ENCODE results near the gene HOXB7.

Gene HOXB7

GRCh38 chr17:48611681-48612455, 1.1 kb upstream of the HOXB7 start:
- H3K27ac ChIP-seq = no peak overlapping the region
- peak overlapping the region; percentile 91 for H3K4me3 ChIP-seq (ENCODE audit: low read depth, low read length)
- no peak for TF ChIP-seq CTCF (IDR thresholded peaks at IDR 0.05; ENCODE audit: low read depth, low read length)
- no peaks in the 10 kb centered on the region for H3K9me3 ChIP-seq (ENCODE audit: severe bottlenecking)
- peak; percentile 71 for DNase-seq
- no peaks in the 10 kb centered on the region for H3K36me3 ChIP-seq
- peaks cover 73% of the 10 kb centered on the region for H3K27me3 ChIP-seq (ENCODE audit: insufficient read depth, low read depth, severe bottlenecking)

- Histone ChIP-seq H3K4me3 (ENCODE audit: low read depth, low read length) (peak overlapping the region; percentile 91), H3K27ac (peak overlapping the region; percentile 59), H3K9me3 (ENCODE audit: severe bottlenecking) (no peaks in the 10 kb centered on the region), H3K27me3 (ENCODE audit: insufficient read depth, low read depth, severe bottlenecking) (peaks cover 73% of the 10 kb centered on the region), H3K36me3 (no peaks in the 10 kb centered on the region)
- no peak for TF ChIP-seq CTCF (IDR thresholded peaks at IDR 0.05; ENCODE audit: low read depth, low read length)
- no peak for DNase-seq
These were observed 396 bp upstream of the HOXB7 start for GRCh38 chr17:48611213-48611612.

DNA sequence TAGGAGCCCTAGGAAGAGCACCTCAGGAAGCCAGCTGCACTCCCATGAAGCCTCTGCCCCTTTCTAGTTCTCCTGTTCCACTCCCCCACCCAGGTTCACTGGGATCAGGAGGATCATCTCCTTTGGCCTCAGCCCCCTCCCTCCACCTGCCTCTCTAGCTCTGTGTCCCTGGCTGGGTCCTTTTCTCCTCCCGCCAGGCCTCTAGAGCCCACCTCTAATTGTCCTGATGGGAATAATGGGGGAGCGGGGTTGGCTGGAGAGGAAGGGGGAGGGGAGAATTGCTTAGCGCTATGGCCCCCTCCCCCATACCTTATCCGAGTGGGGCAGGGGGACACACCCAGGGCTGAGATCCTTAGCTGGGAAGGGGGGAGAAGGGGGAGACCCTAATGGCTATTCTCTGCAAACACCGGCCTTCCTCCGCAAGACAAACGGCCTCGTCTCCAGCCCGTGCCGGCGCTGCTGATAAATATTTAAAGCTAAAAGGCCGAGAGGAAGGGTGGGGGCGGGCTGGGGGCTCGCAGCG, 997 bp downstream of the HOXB7 start:
- H3K27ac ChIP-seq = peak overlapping the region; percentile 59
- H3K36me3 ChIP-seq = no peaks in the 10 kb centered on the region
- TF ChIP-seq CTCF (IDR thresholded peaks at IDR 0.05; ENCODE audit: low read depth, low read length) = no peak
- peak overlapping the region; percentile 91 for H3K4me3 ChIP-seq (ENCODE audit: low read depth, low read length)
- no peaks in the 10 kb centered on the region for H3K9me3 ChIP-seq (ENCODE audit: severe bottlenecking)
- peak; percentile 51 for DNase-seq
- peaks cover 72% of the 10 kb centered on the region for H3K27me3 ChIP-seq (ENCODE audit: insufficient read depth, low read depth, severe bottlenecking)

GRCh38 chr17:48609033-48609432, 1.8 kb downstream of the HOXB7 start:
- Histone ChIP-seq H3K4me3 (ENCODE audit: low read depth, low read length) (no peak overlapping the region), H3K9me3 (ENCODE audit: severe bottlenecking) (no peaks in the 10 kb centered on the region), H3K27me3 (ENCODE audit: insufficient read depth, low read depth, severe bottlenecking) (peaks cover 73% of the 10 kb centered on the region), H3K36me3 (no peaks in the 10 kb centered on the region), H3K27ac (no peak overlapping the region)
- no peak for TF ChIP-seq CTCF (IDR thresholded peaks at IDR 0.05; ENCODE audit: low read depth, low read length)
- DNase-seq = no peak

DNA sequence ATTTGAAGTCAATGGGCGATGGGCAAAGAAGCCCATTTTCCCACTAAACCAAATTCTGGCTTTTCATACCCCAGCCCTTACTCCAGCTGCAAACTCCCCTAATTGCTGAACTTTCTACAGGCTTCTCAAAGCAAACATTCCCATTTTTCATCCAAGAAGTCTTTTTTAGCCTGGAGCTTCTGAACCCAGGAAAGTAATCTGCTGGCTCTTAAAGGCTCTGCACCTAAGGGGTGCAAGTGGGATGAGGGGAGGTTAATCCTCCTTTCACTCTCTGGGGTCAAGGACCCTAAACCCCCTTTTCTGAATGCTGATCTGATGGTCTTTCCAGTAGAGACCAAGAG, 2.4 kb downstream of the HOXB7 start:
- Histone ChIP-seq H3K27me3 (ENCODE audit: insufficient read depth, low read depth, severe bottlenecking) (peaks cover 73% of the 10 kb centered on the region), H3K9me3 (ENCODE audit: severe bottlenecking) (no peaks in the 10 kb centered on the region), H3K36me3 (no peaks in the 10 kb centered on the region), H3K4me3 (ENCODE audit: low read depth, low read length) (no peak overlapping the region), H3K27ac (no peak overlapping the region)
- DNase-seq = no peak
- no peak for TF ChIP-seq CTCF (IDR thresholded peaks at IDR 0.05; ENCODE audit: low read depth, low read length)
